ENCODE results near the gene RFTN1. TPM values are rescaled to one million over a fixed set of nuclear protein-coding genes. Genes with fewer than 3 reads are reported as not detected.

RFTN1 gene
- total RNA-seq, 1 donor from 2014 or later: 0.92 TPM

DNA sequence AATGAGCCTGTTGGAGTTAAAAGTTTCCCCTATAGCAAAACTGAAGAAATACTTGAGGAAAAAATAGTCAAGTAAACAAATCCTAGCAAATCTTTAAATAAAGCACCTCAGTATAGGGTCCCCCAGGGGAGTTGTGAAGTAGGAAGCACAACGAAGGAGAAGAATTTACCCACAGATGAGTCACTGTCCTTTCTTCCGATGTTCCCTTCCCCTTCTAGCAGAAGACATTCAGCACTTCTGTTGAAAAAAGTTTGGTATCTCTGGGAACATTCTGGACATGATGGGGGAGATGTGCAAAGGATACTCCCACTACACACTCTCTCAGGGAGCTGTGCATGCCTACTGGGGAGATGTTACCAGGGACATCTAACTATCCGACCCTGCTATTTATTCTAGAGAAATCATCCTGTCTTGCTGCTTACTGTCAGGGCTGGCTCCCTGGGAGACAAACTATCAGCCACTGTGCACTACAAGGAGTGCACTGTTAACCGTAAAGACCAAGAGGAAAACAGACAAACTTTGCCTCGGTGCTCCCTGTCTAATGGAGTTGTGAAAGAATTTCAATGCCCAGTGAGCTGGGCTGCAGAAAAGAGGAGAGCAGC is 93.8 kb downstream of the RFTN1 start:
- no peaks in the 10 kb centered on the region for H3K36me3 Mint-ChIP-seq
- peaks cover 2% of the 10 kb centered on the region for H3K27me3 Mint-ChIP-seq (ENCODE audit: insufficient read depth, low read depth)
- Histone ChIP-seq H4K20me1 (ENCODE audit: low read depth) (no peaks in the 10 kb centered on the region), H3K4me1 (peaks cover 9% of the 10 kb centered on the region), H3K4me3 (no peak overlapping the region), H3K79me2 (ENCODE audit: low read depth) (no peaks in the 10 kb centered on the region), H3K4me2 (peak overlapping the region; percentile 19), H3K9ac (no peak overlapping the region), H2AFZ (replicated peaks) (peak overlapping the region; percentile 89), H3K27ac (no peak overlapping the region), H3K36me3 (no peaks in the 10 kb centered on the region), H3K9me3 (ENCODE audit: low read depth) (no peaks in the 10 kb centered on the region), H3F3A (ENCODE audit: low read depth) (no peaks in the 10 kb centered on the region), H3K27me3 (no peaks in the 10 kb centered on the region)
- TF ChIP-seq, protein P1, sequence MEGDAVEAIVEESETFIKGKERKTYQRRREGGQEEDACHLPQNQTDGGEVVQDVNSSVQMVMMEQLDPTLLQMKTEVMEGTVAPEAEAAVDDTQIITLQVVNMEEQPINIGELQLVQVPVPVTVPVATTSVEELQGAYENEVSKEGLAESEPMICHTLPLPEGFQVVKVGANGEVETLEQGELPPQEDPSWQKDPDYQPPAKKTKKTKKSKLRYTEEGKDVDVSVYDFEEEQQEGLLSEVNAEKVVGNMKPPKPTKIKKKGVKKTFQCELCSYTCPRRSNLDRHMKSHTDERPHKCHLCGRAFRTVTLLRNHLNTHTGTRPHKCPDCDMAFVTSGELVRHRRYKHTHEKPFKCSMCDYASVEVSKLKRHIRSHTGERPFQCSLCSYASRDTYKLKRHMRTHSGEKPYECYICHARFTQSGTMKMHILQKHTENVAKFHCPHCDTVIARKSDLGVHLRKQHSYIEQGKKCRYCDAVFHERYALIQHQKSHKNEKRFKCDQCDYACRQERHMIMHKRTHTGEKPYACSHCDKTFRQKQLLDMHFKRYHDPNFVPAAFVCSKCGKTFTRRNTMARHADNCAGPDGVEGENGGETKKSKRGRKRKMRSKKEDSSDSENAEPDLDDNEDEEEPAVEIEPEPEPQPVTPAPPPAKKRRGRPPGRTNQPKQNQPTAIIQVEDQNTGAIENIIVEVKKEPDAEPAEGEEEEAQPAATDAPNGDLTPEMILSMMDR (IDR thresholded peaks at IDR 0.05): no peak
- TF ChIP-seq EZH2 (IDR thresholded peaks at IDR 0.05): no peak
- H3K9me3 Mint-ChIP-seq: no peaks in the 10 kb centered on the region
- H3K4me1 Mint-ChIP-seq: peaks cover 21% of the 10 kb centered on the region
- no peak overlapping the region for H3K4me3 Mint-ChIP-seq
- peak; percentile 20 for DNase-seq (ENCODE audit: low spot score)
- no peak overlapping the region for H3K27ac Mint-ChIP-seq

DNA sequence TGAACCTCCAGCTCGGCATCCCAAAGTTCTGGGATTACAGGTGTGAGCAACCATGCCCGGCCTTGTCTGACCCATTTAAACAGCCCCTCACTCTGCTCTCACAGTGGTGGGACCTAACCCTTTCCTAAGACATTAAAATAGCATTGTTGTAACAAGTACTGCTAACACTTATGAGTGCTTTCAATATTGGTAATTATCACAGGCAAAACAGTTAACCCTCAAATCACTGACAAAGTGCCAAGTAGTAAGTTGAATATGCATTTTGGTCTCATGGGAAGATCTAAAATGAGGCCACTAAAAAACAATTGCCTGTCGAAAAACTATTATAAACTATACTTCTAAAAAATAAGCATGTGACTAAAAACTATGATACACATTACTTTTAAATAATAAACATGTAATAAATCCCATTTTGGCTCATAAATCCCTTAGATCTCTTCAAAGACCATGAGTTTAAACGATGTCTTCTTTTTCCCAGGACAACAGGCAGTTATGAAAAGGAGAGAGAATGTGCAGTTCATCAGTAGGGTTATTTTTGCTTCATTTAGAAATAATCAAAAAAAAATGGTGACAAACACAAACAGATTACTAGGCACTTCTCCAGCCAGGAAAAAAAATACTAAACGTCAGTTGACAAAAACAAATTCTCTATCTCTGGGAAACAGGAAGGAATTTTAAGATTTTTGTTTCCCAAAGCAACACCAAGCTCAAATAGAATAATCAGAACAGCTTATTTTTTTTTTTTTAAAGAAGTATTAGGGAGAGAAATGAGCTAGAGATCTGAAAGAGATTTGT is 95.4 kb downstream of the RFTN1 start:
- no peak overlapping the region for H3K4me3 Mint-ChIP-seq
- no peak overlapping the region for H3K4me2 ChIP-seq
- no peak overlapping the region for H3K9ac ChIP-seq
- peaks cover 23% of the 10 kb centered on the region for H3K4me1 Mint-ChIP-seq
- H3K4me3 ChIP-seq: no peak overlapping the region
- no peaks in the 10 kb centered on the region for H4K20me1 ChIP-seq (ENCODE audit: low read depth)
- no peaks in the 10 kb centered on the region for H3F3A ChIP-seq (ENCODE audit: low read depth)
- no peak overlapping the region for H2AFZ ChIP-seq (replicated peaks)
- TF ChIP-seq EZH2phosphoT487 (IDR thresholded peaks at IDR 0.05) (no peak), EZH2 (IDR thresholded peaks at IDR 0.05) (no peak)
- TF ChIP-seq, protein P1 (IDR thresholded peaks at IDR 0.05): no peak
- no peak overlapping the region for H3K27ac ChIP-seq
- no peaks in the 10 kb centered on the region for H3K79me2 ChIP-seq (ENCODE audit: low read depth)
- no peaks in the 10 kb centered on the region for H3K36me3 Mint-ChIP-seq
- no peaks in the 10 kb centered on the region for H3K36me3 ChIP-seq
- H3K9me3 Mint-ChIP-seq: peaks cover 2% of the 10 kb centered on the region
- H3K27me3 Mint-ChIP-seq (ENCODE audit: insufficient read depth, low read depth): peaks cover 3% of the 10 kb centered on the region
- no peaks in the 10 kb centered on the region for H3K27me3 ChIP-seq
- H3K27ac Mint-ChIP-seq: no peak overlapping the region
- peaks cover 9% of the 10 kb centered on the region for H3K4me1 ChIP-seq
- H3K9me3 ChIP-seq (ENCODE audit: low read depth): no peaks in the 10 kb centered on the region
- DNase-seq (ENCODE audit: low spot score): no peak

DNA sequence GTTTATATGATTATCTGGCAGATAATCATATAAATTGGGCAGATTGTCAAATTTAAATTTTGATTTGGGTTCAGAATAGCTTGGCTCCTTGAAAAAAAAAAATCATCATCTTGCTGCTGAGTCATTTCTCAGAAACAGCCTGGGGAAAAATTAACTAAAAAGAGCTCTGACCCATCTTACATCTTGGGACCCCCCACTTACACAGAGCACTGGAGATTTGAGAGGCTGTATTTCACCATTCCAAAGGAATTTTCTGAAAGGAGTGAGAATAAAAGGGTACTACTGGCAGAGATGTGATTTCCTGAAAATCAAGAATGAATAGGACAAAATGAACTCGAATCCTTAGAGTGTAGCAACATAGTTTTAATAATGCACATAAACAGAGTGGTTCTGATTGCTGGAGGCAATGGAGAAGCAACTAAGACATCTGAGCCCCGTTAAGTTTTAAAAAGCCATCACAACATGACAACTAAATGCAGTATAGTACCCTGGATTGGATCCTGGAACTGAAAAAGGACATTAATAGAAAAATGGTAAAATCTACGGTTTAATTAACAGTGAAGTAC is 97.5 kb downstream of the RFTN1 start:
- Histone ChIP-seq H3K4me1 (peaks cover 14% of the 10 kb centered on the region), H4K20me1 (ENCODE audit: low read depth) (no peaks in the 10 kb centered on the region), H3K4me3 (no peak overlapping the region), H3K27me3 (no peaks in the 10 kb centered on the region), H2AFZ (replicated peaks) (no peak overlapping the region), H3K27ac (no peak overlapping the region), H3F3A (ENCODE audit: low read depth) (no peaks in the 10 kb centered on the region), H3K79me2 (ENCODE audit: low read depth) (no peaks in the 10 kb centered on the region), H3K9me3 (ENCODE audit: low read depth) (no peaks in the 10 kb centered on the region), H3K9ac (no peak overlapping the region), H3K36me3 (no peaks in the 10 kb centered on the region), H3K4me2 (no peak overlapping the region)
- no peak for DNase-seq (ENCODE audit: low spot score)
- Mint-ChIP-seq H3K36me3 (no peaks in the 10 kb centered on the region), H3K4me3 (no peak overlapping the region), H3K9me3 (peaks cover 2% of the 10 kb centered on the region), H3K27ac (no peak overlapping the region), H3K27me3 (ENCODE audit: insufficient read depth, low read depth) (peaks cover 7% of the 10 kb centered on the region), H3K4me1 (peaks cover 29% of the 10 kb centered on the region)
- TF ChIP-seq EZH2phosphoT487 (IDR thresholded peaks at IDR 0.05) (no peak), EZH2 (IDR thresholded peaks at IDR 0.05) (no peak)
- TF ChIP-seq, protein P1 (IDR thresholded peaks at IDR 0.05): no peak
